Neutrophil (primary cell): Measurements from ENCODE around the gene SH3RF1.

Experiments
- H3K27ac ChIP-seq: fragments of 200-600 bp; sonication (generic); 2 replicates; pipeline ENCODE4 v1.5.1; 2016; ENCODE audit warnings: mild to moderate bottlenecking, moderate library complexity
- H3K27me3 ChIP-seq: fragments of 200-600 bp; sonication (generic); 2 replicates; pipeline ENCODE4 v1.6.0; 2016; ENCODE audit warnings: mild to moderate bottlenecking
- H3K36me3 ChIP-seq: fragments of 200-600 bp; sonication (generic); 2 replicates; pipeline ENCODE4 v1.5.1; 2017
- H3K4me1 ChIP-seq, 2 experiments: fragments of 200-600 bp in 1 of 2; sonication (generic) in 1 of 2; 1 replicate in 1 of 2; 2 replicates in 1 of 2; pipeline versions ENCODE4 v1.5.1 to v1.6.1; 2013 to 2016; ENCODE audit warnings: low read depth in 1 of 2, low read length in 1 of 2, mild to moderate bottlenecking in 1 of 2, moderate library complexity in 1 of 2; ENCODE audit not compliant: control insufficient read depth in 1 of 2, insufficient read depth in 1 of 2
- H3K4me3 ChIP-seq, 2 experiments: fragments of 200-600 bp in 1 of 2; sonication (generic) in 1 of 2; 1 replicate in 1 of 2; 2 replicates in 1 of 2; pipeline ENCODE4 v1.5.1; 2013 to 2016; ENCODE audit warnings: low read depth in 1 of 2, low read length in 1 of 2, mild to moderate bottlenecking in 1 of 2, moderate library complexity in 1 of 2
- H3K9me3 ChIP-seq: fragments of 200-600 bp; sonication (generic); 2 replicates; pipeline ENCODE4 v1.5.1; 2016
- TF ChIP-seq, protein P1 (sequence below): fragments of 200-600 bp; sonication (generic); IDR thresholded peaks from 2 replicates; pipeline ENCODE4 v1.5.1; 2016; ENCODE audit warnings: antibody characterized with exemption

Gene SH3RF1

DNA sequence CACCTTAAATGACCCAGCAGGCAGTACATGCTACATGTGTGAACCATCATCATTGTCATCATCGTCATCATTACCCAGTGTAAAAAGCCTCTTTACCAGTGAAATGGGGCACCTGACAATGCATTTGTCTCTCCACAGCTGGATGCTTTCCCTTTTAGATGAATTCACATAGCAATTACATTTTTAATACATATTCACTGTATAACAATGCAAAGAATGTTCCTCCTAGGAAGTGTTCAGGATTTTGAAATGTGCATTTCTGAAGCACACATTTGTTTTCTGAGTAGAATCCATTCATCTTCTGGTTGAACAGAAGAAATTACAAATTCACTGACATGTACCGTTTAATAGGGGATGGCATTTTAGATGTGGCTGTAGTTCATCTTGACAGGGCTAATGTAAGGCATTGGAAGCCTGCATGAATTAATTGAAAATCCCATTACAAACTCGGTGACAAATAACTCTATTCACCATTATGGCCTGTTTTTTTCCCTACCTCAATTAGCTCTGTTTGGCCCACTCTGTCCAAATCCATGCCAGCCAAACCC, 111.1 kb downstream of the SH3RF1 start:
- Histone ChIP-seq H3K4me1 (no peaks in the 10 kb centered on the region), H3K36me3 (peaks cover 9% of the 10 kb centered on the region), H3K9me3 (no peaks in the 10 kb centered on the region), H3K27ac (no peak overlapping the region), H3K4me3 (no peak overlapping the region), H3K27me3 (no peaks in the 10 kb centered on the region)
- TF ChIP-seq, protein P1, sequence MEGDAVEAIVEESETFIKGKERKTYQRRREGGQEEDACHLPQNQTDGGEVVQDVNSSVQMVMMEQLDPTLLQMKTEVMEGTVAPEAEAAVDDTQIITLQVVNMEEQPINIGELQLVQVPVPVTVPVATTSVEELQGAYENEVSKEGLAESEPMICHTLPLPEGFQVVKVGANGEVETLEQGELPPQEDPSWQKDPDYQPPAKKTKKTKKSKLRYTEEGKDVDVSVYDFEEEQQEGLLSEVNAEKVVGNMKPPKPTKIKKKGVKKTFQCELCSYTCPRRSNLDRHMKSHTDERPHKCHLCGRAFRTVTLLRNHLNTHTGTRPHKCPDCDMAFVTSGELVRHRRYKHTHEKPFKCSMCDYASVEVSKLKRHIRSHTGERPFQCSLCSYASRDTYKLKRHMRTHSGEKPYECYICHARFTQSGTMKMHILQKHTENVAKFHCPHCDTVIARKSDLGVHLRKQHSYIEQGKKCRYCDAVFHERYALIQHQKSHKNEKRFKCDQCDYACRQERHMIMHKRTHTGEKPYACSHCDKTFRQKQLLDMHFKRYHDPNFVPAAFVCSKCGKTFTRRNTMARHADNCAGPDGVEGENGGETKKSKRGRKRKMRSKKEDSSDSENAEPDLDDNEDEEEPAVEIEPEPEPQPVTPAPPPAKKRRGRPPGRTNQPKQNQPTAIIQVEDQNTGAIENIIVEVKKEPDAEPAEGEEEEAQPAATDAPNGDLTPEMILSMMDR, result no peak

- Histone ChIP-seq H3K4me3 (no peak overlapping the region), H3K9me3 (no peaks in the 10 kb centered on the region), H3K36me3 (peaks cover 13% of the 10 kb centered on the region), H3K27ac (no peak overlapping the region), H3K27me3 (no peaks in the 10 kb centered on the region), H3K4me1 (no peaks in the 10 kb centered on the region)
- TF ChIP-seq, protein P1, result no peak
Observed at GRCh38 chr4:169158861-169159260, 111.9 kb downstream of the SH3RF1 start.

- TF ChIP-seq, protein P1, result no peak
- Histone ChIP-seq H3K27me3 (no peaks in the 10 kb centered on the region), H3K9me3 (no peaks in the 10 kb centered on the region), H3K4me3 (no peak overlapping the region), H3K36me3 (peaks cover 18% of the 10 kb centered on the region), H3K27ac (no peak overlapping the region), H3K4me1 (no peaks in the 10 kb centered on the region)
Observed at GRCh38 chr4:169158046-169158445, 112.7 kb downstream of the SH3RF1 start.

DNA sequence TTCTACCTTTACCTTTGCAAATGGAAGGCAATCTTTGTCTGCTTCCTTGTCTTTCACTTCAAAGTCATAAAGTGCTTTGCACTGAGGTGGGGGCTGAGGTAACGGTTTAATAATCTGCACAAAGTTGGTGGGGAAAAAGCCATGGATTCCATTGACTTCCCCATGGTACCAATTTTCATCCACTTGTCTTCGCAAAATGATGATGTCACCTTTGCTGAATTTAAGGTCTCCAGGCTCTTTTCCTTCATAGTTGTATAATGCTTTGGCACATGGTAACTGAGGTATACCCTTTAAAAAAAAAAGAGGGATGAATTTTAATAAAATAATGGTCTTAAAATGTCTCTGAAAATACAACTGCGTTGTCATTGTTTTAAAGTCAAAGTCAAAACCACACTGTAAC, 114.4 kb downstream of the SH3RF1 start:
- Histone ChIP-seq H3K4me1 (no peaks in the 10 kb centered on the region), H3K36me3 (peaks cover 18% of the 10 kb centered on the region), H3K9me3 (no peaks in the 10 kb centered on the region), H3K4me3 (no peak overlapping the region), H3K27me3 (no peaks in the 10 kb centered on the region), H3K27ac (no peak overlapping the region)
- TF ChIP-seq, protein P1, result no peak

GRCh38 chr4:169154121-169154520, 116.6 kb downstream of the SH3RF1 start:
- Histone ChIP-seq H3K4me3 (no peak overlapping the region), H3K27me3 (no peaks in the 10 kb centered on the region), H3K36me3 (peaks cover 18% of the 10 kb centered on the region), H3K4me1 (no peaks in the 10 kb centered on the region), H3K27ac (no peak overlapping the region), H3K9me3 (no peaks in the 10 kb centered on the region)
- TF ChIP-seq, protein P1, result no peak
